ENCODE results near the gene UCHL5.

Gene UCHL5

GRCh38 chr1:192967901-192968300 lies 91.3 kb downstream of the UCHL5 start:
- H3K27ac ChIP-seq = no peak overlapping the region
- DNase-seq (ENCODE audit: low spot score) = no peak
- no peak for TF ChIP-seq CTCF (IDR thresholded peaks at IDR 0.05)
- H3K4me3 ChIP-seq = no peak overlapping the region

GRCh38 chr1:192967211-192967877 lies 91.8 kb downstream of the UCHL5 start:
- Histone ChIP-seq H3K4me3 (no peak overlapping the region), H3K27ac (no peak overlapping the region)
- no peak for TF ChIP-seq CTCF (IDR thresholded peaks at IDR 0.05)
- no peak for DNase-seq (ENCODE audit: low spot score)

GRCh38 chr1:192966073-192966472 lies 93.1 kb downstream of the UCHL5 start:
- no peak for TF ChIP-seq CTCF (IDR thresholded peaks at IDR 0.05)
- Histone ChIP-seq H3K4me3 (no peak overlapping the region), H3K27ac (no peak overlapping the region)
- no peak for DNase-seq (ENCODE audit: low spot score)

GRCh38 chr1:192962901-192963300 lies 96.3 kb downstream of the UCHL5 start:
- no peak for TF ChIP-seq CTCF (IDR thresholded peaks at IDR 0.05)
- no peak overlapping the region for H3K27ac ChIP-seq

More at GRCh38 chr1:192962901-192963300, 96.3 kb downstream of the UCHL5 start:
- DNase-seq (ENCODE audit: low spot score) = no peak
- H3K4me3 ChIP-seq = no peak overlapping the region
